Progenitor cell of endocrine pancreas (in vitro differentiated cells): ENCODE data around the gene NTF3. TPM values are rescaled to one million over a fixed set of nuclear protein-coding genes. Genes with fewer than 3 reads are reported as not detected.

Experiments used
- DNase-seq: peaks from one replicate; pipeline ENCODE4 v3.0.0; 2021; ENCODE audit warnings: low spot score; ENCODE audit not compliant: unreplicated experiment
- H3K27ac Mint-ChIP-seq: 2 replicates; pipeline ENCODE4 v1.8.0; 2021; ENCODE audit warnings: mild to moderate bottlenecking, moderate library complexity, mixed read lengths
- H3K27me3 Mint-ChIP-seq: 2 replicates; pipeline ENCODE4 v1.8.0; 2021; ENCODE audit warnings: mixed read lengths
- H3K36me3 Mint-ChIP-seq: 2 replicates; pipeline ENCODE4 v1.8.0; 2022; ENCODE audit warnings: mixed read lengths; ENCODE audit not compliant: insufficient read depth
- H3K4me1 Mint-ChIP-seq: 2 replicates; pipeline ENCODE4 v1.8.0; 2021; ENCODE audit warnings: low read depth, mixed read lengths
- H3K4me3 Mint-ChIP-seq: 2 replicates; pipeline ENCODE4 v1.8.0; 2021; ENCODE audit warnings: low read depth, mild to moderate bottlenecking, moderate library complexity, mixed read lengths
- H3K9me3 Mint-ChIP-seq: 2 replicates; pipeline ENCODE4 v1.8.0; 2021; ENCODE audit warnings: low read depth, mixed read lengths
- CTCF ChIP-seq: fragments of 200-600 bp; sonication (generic); IDR thresholded peaks from one replicate; pipeline ENCODE4 v1.5.0; 2021; ENCODE audit warnings: antibody characterized with exemption, mild to moderate bottlenecking; ENCODE audit not compliant: unreplicated experiment
- total RNA-seq: library from RNA; stranded (reverse); gene quantifications from 2 replicates; pipeline ENCODE4 v1.2.1, GENCODE V29; 2021

The NTF3 gene
- total RNA-seq, 1 donor from 2014 or later: 1.2 TPM

DNA sequence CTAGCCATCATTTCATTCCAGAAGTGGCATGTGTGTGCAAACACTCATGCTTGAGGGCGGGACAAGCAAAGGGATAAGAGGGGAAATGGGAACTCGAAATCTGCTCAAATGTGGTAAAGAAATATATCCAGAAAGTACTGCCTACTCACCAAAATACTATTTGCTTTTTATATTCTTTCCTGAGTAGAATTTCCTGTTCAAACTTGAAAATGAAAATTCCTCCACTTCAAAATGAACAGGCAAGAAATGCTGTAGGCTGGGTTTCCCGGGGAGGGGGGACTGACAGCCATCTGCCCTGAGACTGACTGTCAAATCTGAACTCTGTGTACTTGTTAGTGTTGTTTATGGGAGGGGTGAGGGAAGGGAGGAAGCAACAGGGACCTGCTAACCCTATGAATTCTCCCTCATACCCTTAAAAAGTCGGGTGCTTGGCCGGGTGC, 34.6 kb downstream of the NTF3 start:
- H3K9me3 Mint-ChIP-seq: no peaks in the 10 kb centered on the region
- H3K27me3 Mint-ChIP-seq: peaks cover 30% of the 10 kb centered on the region
- no peak overlapping the region for H3K4me3 Mint-ChIP-seq
- TF ChIP-seq CTCF: no peak
- no peaks in the 10 kb centered on the region for H3K36me3 Mint-ChIP-seq
- no peak overlapping the region for H3K27ac Mint-ChIP-seq
- no peak for DNase-seq
- H3K4me1 Mint-ChIP-seq: no peaks in the 10 kb centered on the region

GRCh38 chr12:5467931-5468330, 36.0 kb downstream of the NTF3 start:
- DNase-seq: no peak

DNA sequence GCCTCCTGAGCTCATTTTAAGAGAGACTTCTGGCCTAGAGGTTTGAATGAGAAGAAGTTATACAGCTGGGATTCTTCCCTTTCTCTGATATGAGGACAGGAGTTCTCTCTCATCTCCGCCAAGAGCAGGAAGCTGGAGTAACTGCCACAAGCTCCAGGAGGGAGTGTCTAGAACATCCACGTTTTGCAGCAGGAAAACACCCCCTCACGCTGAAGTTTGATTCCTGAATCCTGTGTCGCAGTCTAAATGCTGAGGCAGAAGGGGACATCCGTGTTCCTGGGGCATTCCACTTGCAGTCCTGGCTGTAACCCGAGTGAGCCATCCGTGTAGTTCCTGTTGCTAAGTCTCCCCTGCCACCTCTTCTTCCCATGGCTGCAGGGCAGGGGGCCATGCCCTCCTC, 38.3 kb downstream of the NTF3 start:
- Mint-ChIP-seq H3K27ac (no peak overlapping the region), H3K9me3 (no peaks in the 10 kb centered on the region), H3K27me3 (peaks cover 64% of the 10 kb centered on the region), H3K4me3 (no peak overlapping the region), H3K4me1 (peaks cover 2% of the 10 kb centered on the region), H3K36me3 (no peaks in the 10 kb centered on the region)
- TF ChIP-seq CTCF: no peak
- DNase-seq: no peak

More at GRCh38 chr12:5467931-5468330, 36.0 kb downstream of the NTF3 start:
- no peak for TF ChIP-seq CTCF
- Mint-ChIP-seq H3K27ac (no peak overlapping the region), H3K27me3 (peaks cover 43% of the 10 kb centered on the region), H3K9me3 (no peaks in the 10 kb centered on the region), H3K36me3 (no peaks in the 10 kb centered on the region), H3K4me1 (peaks cover under 1% of the 10 kb centered on the region), H3K4me3 (no peak overlapping the region)

DNA sequence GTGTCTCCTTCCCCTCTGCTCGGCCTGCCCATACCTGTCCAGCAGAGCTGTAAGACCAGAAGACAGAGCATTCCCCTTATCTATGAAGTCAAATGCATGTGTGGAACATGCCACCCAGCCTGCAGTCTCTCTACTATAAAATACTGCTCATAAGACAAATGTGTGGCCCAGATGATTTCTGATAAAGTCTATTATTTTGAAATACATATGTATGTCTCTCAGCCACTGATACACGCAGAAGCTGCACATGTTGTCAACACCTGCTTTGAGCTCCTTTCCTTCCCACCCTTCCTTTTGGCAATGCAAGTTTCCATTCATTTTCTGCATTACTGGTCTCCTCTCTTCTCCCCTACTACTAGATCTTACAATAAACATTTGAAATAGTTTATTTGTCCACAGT, 38.8 kb downstream of the NTF3 start:
- H3K4me3 Mint-ChIP-seq: no peak overlapping the region
- no peak overlapping the region for H3K27ac Mint-ChIP-seq

DNA sequence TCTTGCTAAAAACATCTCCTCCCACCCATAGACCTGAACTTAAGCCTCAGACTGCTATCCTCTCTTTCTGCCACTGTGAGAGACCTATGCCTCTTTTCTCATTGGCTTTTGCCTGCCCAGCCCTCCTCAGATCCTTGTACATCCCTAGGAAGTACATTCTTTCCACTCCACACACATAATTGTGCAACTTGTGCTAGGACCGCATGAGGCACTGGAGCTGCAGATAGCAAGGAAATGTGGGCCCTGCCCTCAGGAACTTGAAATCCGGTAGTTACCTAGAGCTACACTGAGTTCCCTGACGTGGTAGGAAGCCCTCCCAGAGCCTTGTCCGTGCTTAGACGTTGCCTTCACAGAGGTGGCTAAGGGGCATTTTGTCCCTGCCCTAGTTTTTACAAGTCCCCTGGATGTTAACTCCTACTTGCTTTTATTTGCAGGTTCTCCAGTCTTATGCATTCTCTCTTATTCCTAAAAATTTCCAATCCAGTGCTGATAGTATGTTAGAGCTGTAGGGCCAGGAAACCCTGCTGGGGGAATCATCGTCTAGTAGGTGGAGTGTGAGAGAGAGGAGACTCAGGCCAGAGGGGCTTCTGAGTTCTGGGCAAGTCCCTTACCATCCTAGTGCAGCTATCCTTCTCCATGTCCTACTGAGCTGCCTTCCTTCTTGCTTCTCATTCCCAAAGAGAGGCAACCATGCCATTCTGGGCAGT, 41.3 kb downstream of the NTF3 start:
- H3K9me3 Mint-ChIP-seq: no peaks in the 10 kb centered on the region
- H3K4me3 Mint-ChIP-seq: no peak overlapping the region
- peaks cover 2% of the 10 kb centered on the region for H3K4me1 Mint-ChIP-seq
- H3K36me3 Mint-ChIP-seq: no peaks in the 10 kb centered on the region
- no peak for DNase-seq
- H3K27me3 Mint-ChIP-seq: peaks cover 61% of the 10 kb centered on the region
- TF ChIP-seq CTCF: no peak
- H3K27ac Mint-ChIP-seq: no peak overlapping the region

More for the DNA sequence above, 38.8 kb downstream of the NTF3 start:
- Mint-ChIP-seq H3K36me3 (no peaks in the 10 kb centered on the region), H3K4me1 (peaks cover 2% of the 10 kb centered on the region), H3K27me3 (peaks cover 63% of the 10 kb centered on the region), H3K9me3 (no peaks in the 10 kb centered on the region)
- DNase-seq: no peak
- TF ChIP-seq CTCF: no peak
